Femur (tissue), 1 donor: ENCODE data around the gene MPPED2.

ENCODE experiments used
- DNase-seq: peaks from one replicate; pipeline ENCODE4 v3.0.0-alpha.2; 2017

The MPPED2 gene

DNA sequence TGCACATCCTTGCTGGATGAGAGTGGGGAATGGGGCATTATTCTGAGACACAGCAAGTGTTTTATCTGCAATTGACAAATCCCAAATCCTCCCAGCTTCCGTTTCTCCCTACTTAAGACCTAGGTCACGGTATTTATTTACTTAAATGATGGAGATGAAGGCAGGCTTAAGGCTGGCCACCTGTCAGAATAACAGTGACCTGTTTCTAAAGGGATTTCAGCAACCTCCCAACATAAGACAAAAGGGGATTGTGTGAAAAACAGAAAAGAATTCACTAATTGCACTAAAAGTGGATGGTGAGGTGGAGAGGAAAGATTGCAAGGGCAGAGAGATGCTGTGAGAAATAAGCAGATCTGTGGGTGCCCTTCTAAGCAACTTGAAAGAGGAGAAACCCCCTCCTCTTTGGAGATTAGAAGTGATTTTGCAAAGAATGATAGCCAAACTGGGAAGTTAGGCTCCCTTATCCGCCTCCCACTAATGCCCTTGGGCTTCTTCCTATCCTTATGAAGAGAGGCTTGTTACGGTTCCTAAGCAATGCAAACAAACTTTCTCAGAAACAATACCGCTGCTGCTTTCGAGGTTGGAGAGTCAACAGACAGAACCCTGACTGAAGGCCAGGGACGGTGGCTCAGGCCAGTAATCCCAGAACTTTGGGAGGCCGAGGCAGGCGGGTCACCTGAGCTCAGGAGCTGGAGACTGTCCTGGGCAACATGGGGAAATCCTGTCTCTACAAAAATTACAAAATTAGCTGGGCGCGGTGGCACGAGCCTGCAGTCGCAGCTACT, 179.0 kb downstream of the MPPED2 start:
- DNase-seq = peak; percentile 32

DNA sequence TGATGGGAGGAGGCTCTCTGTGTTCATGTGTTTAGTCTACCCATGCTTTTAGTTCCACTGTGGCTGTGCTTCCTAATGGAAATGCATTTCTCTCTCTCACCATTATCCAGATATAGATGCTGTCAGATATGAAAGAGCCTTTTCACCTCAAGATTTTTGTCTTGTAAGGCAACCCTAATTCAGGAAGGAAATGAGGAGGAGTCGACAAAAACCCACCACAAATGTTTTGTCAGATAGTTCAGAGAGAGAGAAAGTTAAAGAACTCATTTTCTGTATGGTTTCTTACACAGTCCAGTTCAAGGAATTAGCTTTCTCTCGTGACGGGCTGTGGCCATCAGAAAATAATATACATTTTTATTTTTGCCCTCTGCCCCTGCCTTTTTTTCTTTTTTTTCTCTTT, 180.8 kb downstream of the MPPED2 start:
- DNase-seq = no peak

DNA sequence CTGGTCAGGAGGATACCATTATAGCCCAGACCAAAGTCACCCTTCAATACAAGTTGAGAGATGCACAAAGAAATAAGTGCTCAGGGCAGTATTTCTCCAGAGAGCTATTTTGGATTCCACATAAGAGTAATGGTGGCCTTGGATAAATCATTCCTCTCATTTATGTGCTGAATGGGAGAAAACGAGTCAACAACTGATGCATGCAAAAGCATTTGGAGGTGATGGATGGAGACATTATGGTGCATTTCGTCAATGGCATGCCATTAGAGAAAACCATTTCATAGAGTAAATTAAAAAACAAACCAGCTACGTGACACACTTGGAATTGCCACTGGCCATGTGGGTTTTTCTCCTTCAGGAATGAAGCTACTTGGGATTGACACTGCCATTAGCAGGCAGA, 182.0 kb downstream of the MPPED2 start:
- DNase-seq = no peak

DNA sequence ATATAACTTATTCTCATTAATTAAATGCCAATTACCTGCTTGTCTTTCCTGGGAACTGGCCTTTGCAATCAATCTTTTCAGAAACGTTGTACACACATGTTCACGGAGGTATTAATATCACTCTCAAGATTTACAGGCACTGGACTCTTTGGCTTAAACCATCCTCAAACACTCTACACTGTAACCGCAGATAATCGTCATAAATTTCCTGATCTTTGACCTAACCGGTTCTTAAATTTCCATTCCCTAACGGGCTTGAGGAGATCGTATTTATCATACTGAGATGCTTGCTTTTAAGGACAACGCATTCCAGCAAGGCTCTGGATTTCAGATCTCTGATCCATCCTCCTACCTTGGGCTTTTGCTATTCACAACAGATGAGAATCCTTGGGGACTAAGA, 190.4 kb downstream of the MPPED2 start:
- no peak for DNase-seq

DNA sequence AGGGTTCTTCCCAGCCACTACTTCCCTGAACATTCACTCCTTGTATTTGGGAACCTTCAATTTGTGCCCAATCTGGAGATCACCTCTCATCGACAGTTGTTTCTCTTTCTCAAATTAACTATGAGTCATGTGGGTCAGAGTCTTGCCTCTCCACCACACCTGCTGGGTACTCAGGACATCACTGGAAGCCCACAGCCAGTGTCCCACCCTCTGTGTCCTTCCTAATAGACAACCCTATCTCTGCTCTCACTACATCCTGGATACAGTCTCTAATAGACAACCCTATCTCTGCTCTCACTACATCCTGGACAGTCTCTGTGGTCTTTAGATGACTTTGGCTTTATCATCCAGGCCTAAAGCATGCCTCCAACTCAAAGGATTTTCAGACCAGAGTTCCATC, 193.1 kb downstream of the MPPED2 start:
- DNase-seq = no peak

DNA sequence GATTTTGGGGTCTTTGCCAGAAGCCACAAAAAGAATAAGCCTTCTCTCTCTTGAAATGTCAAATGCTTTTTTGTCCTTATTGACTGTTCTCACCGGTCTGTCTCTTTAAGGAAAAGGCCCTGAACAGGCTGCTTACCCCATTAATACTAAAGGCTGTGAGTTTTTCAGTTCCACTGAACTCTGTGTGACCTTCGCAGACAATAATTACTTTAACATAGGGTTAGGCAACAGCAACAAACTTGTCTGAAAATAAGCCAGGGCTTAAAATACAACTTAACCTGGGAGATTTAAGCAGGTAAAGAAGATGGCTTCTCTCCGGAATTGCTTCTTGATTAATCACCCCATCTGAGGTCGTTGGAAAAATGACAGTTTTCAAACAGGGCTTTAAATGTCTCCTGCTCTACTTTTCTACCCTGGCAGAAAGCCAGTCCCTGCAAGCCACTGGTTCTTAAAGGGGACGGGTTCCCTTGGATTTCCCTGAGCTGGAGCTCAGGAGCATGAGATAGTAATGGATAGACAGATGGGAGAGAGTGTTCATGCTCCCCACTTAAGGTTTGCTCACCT, 193.8 kb downstream of the MPPED2 start:
- DNase-seq = peak; percentile 51

DNA sequence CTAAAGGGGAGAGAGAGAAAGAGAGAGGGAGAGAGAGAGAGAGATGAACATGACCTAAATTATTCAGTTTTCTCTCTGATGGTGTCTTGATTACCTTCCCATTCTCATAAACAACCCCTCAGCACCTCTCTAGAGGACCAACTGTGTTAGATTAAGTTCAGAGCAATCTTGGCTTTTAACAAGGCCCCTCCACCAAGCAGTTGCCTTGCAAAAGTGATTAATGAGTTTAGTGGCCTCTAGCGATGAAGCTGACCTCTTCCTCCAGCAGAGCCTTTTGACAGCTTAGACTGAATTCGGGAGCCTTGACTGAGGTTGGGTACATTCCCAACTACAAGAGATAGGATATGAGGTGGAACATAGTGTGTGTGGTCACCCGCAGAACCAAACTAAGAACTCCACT, 197.2 kb downstream of the MPPED2 start:
- no peak for DNase-seq

DNA sequence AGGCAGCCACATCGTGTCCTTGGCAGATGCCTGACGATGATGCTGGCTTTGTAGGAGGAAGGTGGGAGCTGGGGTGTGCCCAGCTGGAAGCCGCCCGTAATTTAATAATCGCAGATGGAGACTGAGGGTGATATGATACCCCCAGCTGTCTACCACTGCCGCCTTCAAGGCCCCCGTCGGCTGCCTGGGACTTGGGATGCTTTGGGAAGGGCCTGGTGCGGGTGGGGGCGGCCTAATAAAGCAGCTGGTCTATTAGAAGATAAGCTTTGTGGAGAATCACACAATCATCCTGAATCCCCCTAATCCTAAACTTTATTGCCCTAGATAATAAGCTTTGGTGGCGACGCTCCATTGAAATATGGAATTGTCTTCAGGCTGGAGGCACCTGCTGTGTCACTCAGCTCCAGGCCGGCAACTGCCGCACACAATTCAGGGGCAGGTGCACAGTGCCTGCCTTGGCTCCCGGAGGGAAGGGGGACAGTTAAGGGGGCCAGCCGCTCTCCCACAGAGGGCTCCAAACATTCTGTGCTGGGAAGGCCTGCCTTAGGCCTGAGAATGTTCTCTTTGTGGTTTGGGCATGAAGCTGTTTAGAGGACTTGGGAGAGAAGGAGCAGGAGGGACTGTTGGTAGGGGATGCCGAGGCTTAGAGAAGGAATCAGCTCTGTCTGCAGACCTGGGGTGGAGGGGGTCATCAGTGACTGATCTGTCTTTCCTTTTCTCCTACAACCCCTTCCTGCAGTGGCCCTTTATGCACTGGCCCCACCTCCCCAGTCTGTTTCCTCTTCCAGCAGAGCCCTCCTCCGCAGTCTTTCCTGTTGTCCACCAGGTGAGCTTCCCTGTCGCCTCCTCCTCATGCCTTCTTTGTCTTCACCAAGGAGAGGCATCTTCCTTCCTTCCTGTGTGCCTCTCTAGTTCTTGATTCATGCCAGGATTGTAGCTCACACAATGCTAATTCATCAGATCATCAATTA, 198.0 kb downstream of the MPPED2 start:
- peak; percentile 56 for DNase-seq

DNA sequence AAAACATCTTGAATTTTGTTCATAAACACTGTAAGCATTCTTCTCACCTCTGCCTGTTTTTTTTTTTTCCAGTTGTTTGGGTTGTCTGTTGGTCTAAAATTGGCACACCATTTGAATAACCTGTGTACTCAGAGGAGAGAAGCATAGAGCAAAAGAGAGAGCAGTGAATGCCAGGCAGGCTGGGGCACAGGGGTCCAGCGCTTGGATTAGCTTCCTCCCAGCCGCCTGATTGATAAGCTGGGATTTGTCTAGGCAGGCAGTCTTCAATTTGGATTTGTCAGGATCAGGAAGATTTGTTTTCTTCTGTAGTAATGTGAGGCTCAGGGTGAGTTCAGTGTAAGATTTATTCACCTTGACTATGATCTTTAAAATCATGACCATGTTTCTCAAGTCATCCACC, 204.3 kb downstream of the MPPED2 start:
- DNase-seq = no peak

DNA sequence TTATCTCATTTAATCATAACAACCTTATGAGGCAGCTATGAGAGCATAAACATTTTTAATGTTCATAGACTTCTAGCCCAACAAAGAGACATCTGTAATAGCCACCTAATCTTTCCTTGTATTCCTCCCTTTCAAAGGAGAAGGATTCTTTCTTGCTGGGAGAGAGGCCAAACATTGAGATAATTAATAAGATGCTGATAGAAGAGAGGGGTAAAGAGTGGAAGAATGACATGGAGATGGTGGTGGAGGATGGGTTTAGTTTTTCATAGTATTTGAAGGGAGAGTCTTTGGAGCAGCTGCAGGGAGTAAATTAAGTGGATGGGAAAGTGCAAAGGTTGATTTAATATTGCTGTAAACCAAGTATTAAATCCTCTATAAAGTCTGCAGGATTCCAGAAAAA, 205.3 kb downstream of the MPPED2 start:
- DNase-seq = no peak

DNA sequence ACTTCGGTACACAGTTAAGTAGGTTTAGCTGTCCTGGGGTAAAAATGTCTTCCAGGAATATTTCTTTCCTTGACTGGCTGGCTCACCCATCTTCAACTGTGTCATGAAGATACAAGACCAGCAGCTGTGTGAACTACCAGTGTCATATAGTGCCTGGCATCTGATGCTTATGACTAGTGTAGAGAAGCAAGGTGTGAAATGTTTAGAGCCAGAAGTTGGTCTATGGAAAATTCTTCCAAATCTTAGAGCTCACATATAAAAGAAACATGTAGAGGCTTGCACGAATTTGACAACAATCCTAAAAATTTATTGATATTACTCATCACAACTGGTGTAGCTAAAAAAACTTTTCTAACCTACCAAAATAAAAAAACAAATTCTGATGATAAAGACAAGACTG, 208.8 kb downstream of the MPPED2 start:
- no peak for DNase-seq

DNA sequence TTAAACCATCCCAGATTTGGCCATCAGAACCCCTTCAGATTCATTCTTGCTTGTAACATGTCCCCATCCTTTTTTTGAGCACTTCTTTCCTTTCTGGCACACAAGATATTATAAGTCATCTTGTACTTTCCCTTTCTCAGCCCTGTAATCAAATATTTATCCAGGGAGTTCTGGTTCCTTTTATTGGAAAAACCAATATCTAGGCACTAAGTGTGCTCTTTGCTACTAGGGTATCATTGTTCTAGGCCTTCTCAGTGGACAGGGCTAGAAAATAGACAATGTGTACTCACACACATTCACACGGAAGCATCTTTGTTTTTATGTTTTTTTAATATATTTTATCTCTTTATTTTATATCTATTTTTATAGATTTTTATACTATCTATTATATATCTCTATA, 216.0 kb downstream of the MPPED2 start:
- no peak for DNase-seq

DNA sequence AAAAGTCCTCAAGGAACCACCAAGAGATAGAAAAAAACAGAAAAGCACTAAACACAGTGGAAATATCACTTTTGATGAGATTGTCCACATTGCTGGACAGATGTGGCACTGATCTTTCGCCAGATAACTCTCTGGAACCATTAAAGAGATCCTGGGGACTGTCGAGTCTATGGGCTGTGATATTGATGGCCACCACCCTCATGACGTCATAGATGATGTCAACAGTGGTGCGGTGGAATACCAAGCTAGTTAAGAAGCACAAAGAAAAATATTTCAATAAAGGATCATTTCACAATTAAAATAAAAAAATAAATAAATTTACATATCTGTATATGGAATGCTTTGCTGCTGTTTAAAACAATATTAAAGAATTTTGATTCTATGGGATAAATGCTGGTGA, 217.8 kb downstream of the MPPED2 start:
- DNase-seq = no peak

DNA sequence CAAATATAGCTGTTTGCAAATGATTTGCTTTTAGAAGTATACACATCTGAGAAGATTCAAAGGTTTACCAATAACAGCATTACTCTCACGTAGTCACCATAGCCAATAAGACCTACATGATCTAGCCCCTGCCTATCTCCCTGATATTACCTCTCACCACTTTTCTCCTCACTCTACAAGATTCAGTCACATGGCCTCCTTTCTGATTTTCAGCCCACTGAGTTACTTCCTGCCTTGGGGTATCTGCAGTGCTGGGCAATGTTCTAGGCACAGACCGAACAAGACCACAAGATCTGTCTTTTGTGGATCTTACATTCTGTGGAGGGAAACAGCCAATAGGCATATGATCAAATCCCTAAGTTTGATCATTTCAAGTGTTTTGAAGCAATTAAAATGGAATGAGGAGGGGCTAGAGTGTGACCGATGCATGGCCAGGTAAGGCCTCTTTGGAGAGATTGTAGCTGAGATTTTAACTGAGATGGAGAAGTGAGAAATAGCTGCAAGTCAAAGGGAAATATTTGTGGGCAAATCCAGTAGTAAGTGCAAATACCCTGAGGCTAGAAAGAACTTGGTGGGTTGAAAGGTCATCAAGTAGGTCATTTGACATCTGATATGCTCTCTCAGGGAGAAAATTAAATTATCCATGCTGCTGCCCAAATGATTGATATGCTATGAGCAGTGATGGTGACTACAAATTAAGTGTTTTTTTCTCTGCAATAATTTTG, 220.2 kb downstream of the MPPED2 start:
- DNase-seq = no peak

DNA sequence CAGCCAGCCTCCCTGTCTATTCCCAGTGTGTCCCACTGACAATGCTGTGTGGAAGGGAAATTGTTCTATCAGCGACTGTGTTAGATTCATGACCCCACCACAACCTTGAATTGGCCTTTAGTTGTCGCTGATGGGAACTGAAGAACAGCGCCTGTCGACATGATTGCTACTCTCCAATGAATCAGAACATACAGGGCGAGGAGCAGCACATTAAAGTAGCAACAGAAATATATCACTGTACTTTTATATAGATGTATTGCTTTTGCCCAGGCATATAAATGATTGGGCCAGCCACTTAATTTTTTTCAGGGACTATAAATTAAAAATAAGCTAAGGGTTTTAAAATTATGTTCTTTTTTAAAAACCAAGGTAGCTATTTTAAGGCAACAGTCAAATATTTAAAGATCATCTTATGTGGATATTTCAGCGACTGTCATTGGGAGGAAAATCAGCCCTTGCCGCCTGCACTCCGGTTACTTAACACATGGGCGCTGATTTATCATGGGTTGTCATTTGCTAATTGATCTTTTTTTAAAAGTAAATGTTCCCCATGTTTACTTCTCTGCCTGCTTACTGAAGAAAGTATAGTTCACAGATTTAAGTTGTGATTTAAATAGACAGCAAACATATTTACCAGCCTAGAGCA, 221.2 kb downstream of the MPPED2 start:
- no peak for DNase-seq

DNA sequence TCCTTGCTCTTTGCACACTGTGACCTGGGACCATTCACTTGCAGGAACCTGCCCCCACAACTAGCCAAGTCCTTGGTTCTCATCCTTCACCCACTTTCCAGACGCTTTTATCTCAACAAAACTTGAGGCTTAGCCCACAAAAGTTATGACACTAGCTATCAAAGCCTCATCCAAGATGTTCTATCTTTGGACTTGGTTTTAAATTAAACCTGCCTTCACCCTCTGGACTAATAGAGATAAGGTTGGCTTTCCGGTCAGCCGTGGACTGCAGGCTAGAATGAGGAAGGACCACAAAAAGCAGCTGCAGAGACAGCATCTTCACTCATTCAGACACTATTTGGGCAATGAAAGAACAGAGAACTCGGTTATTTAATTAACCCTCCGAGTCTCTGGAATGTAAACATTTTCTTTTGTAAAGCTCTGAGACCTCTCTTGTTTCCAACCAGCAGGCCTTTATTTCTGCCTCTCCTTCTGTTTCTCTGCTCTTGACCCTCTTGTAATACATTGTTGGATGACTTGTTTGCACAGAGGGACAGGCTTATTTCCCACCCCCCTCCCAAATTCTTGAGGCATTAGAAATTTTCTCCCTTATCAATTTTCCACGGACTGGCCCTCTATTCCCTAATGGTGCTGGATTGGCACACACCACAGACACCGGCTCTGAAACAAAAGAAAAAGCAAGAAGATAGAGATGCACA, 221.9 kb downstream of the MPPED2 start:
- no peak for DNase-seq

DNA sequence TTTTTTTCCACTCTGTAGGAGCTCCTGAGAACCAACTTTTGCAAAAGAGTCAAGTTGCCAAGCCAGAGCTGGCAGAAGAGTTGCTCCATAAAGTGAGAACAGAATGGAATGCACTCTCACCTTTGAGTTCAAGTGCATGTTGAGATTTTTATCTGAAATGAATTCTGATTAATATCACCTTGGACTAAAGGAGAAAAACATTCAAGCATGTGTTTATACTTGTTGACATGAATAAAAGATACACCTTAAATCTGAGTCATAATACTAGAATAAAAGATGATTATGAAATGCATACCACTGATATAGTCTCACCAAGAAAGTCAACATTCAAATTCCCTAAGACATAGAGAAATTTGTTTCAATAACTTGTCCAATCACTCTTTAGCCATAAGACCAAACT, 225.4 kb downstream of the MPPED2 start:
- DNase-seq = no peak
